ENCODE data around the gene ZFPL1.

The ZFPL1 gene

DNA sequence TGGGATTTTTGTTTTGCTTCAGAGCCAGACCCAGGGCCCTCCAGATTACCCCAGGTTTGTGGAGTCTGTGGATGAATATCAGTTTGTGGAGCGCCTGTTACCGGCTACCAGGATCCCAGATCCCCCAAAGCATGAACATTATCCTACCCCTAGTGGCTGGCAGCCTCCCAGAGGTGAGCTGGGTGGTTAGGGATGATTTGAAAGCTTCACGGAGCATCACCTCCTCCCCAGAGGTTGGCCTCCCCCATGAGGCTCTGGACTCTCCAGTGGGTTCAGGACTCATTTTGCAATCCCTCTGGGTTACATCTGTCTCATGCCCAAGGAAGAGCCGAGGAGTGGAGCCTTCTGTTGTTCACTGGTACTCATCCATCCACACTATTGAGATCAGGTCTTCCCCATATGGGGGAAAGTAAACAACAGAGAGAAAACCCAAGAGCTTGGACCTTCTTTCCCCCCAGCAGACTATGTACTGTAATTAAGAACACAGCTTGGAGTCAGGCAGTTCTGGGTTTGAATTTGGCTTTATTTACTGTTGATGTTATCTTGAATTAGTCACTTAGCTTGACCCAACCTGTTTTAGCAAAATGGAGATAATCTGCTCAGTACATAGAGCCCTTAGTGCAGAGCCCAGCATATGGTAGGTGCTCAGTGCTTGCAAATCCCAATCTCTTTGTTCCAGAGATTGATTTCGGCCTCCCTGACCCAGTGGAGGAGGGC is 40.6 kb downstream of the ZFPL1 start:
- no peak for DNase-seq (ENCODE audit: low spot score in 2 of 2)
- H3K4me3 Mint-ChIP-seq = peak overlapping the region; percentile 27
- no peaks in the 10 kb centered on the region for H3K9me3 Mint-ChIP-seq
- H3K4me1 Mint-ChIP-seq = peaks cover 33% of the 10 kb centered on the region
- H3K27ac Mint-ChIP-seq = peak overlapping the region; percentile 71
- peaks cover 90% of the 10 kb centered on the region for H3K36me3 Mint-ChIP-seq
- no peak for ATAC-seq

GRCh38 chr11:65125197-65126056 is 41.4 kb downstream of the ZFPL1 start:
- H3K9me3 Mint-ChIP-seq = no peaks in the 10 kb centered on the region
- H3K27ac Mint-ChIP-seq = peak overlapping the region; percentile 72
- DNase-seq (ENCODE audit: low spot score in 2 of 2) = no peak
- H3K4me1 Mint-ChIP-seq = peaks cover 28% of the 10 kb centered on the region
- peaks cover 90% of the 10 kb centered on the region for H3K36me3 Mint-ChIP-seq
- ATAC-seq = no peak
- H3K4me3 Mint-ChIP-seq = no peak overlapping the region

GRCh38 chr11:65126624-65127274 is 42.7 kb downstream of the ZFPL1 start:
- Mint-ChIP-seq H3K4me1 (peaks cover 21% of the 10 kb centered on the region), H3K36me3 (peaks cover 90% of the 10 kb centered on the region), H3K27ac (no peak overlapping the region)

GRCh38 chr11:65127473-65128181 is 43.6 kb downstream of the ZFPL1 start:
- no peak for ATAC-seq
- Mint-ChIP-seq H3K36me3 (peaks cover 90% of the 10 kb centered on the region), H3K27ac (peak overlapping the region; percentile 48), H3K4me1 (peaks cover 23% of the 10 kb centered on the region), H3K9me3 (no peaks in the 10 kb centered on the region), H3K4me3 (no peak overlapping the region)
- no peak for DNase-seq (ENCODE audit: low spot score in 2 of 2)

More at GRCh38 chr11:65126624-65127274, 42.7 kb downstream of the ZFPL1 start:
- H3K4me3 Mint-ChIP-seq = no peak overlapping the region
- DNase-seq (ENCODE audit: low spot score in 2 of 2) (no peak), ATAC-seq (no peak)
- H3K9me3 Mint-ChIP-seq = no peaks in the 10 kb centered on the region

DNA sequence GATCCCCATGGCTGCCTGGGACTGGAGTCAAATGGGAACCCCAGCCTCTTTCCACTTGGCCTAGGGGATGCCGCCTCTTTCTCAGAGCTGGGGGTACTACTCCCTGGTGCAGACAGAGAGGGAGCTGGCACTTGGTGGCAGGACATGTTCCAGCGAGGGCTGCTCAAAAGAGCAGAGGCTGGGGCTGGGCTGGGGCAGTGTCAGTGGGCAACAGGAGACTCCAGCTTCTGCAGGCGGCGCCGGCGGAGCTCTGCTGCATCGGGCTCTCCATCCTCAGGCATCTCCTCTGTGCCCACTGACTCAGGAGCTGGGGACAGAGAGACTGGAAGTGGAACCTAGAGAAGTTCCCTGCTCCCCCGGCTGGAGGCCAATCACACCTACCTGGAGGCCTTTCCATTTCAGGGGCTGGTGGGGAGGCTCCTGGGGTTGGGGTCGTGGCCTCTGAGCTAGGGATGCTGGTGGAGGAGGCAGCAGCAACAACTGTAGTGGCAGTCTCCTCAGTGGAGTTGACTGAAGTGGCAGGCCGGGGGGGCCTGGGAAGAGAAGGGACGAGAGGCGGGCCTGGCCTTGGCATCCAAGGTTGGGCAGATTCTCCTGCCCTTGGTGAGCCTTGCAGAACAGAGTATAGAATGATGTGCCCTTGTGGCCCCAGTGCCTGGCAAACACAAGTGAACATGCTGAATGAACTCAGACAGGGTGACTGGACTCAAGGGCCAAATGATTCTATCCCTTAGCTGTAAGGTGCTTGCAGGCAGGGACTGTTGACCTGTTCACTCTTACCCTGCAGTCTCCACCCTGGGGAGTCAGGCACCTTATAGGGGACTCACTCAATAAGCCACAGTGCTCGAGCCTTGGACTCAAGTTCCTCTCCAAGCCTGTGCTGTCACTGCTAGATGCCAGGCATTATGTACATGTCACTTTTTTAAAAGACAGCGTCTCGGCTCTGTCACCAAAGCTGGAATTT is 44.4 kb downstream of the ZFPL1 start:
- no peak for DNase-seq (ENCODE audit: low spot score in 2 of 2)
- Mint-ChIP-seq H3K36me3 (peaks cover 97% of the 10 kb centered on the region), H3K4me1 (peaks cover 31% of the 10 kb centered on the region), H3K9me3 (no peaks in the 10 kb centered on the region), H3K27ac (peak overlapping the region; percentile 48), H3K4me3 (no peak overlapping the region)
- no peak for ATAC-seq

GRCh38 chr11:65129649-65130441 is 45.8 kb downstream of the ZFPL1 start:
- peak overlapping the region; percentile 43 for H3K27ac Mint-ChIP-seq
- no peak for ATAC-seq
- H3K36me3 Mint-ChIP-seq = peaks cover 99% of the 10 kb centered on the region

DNA sequence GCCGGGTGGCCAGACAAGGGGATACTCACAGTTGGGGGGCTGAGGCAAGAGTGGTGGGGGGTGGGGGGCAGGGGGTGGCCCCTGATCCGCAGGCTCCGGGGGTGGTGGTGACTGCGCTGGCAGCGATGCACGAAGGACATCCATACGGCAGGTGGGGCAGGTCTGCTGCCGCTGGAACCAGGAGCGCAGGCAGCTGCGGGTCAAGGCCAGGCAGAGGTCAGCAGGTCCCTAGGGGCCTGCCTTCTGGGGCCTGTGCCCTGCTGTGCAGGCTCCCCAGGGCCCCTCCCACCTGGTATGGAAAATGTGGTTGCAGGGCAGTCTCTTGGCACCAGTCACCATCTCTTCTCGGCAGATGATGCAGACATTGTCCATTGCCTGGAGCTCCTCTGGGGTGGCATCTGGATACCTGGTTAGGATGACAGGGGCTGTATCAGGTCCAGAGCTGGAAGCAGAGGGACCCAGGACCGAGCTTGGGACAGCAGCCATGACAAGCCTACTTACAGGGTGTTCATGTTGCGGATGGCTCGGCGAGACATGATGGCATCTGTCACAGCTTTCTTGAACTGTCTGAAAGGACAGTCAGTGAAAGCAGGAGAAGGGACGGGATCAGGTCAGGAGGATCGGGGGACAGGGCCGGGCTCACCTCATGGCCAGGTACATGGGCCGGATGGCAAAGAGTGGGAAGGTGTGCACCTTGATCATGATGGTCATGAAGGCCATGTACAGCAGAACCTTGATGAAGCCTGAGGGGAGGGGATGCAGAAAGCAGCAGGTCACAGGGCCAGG is 46.8 kb downstream of the ZFPL1 start:
- no peaks in the 10 kb centered on the region for H3K9me3 Mint-ChIP-seq
- H3K27ac Mint-ChIP-seq = peak overlapping the region; percentile 43
- peaks cover 43% of the 10 kb centered on the region for H3K4me1 Mint-ChIP-seq
- ATAC-seq (no peak), DNase-seq (ENCODE audit: low spot score in 2 of 2) (no peak)
- H3K36me3 Mint-ChIP-seq = peaks cover 99% of the 10 kb centered on the region
- H3K4me3 Mint-ChIP-seq = no peak overlapping the region

More at GRCh38 chr11:65129649-65130441, 45.8 kb downstream of the ZFPL1 start:
- H3K4me1 Mint-ChIP-seq = peaks cover 36% of the 10 kb centered on the region
- H3K9me3 Mint-ChIP-seq = no peaks in the 10 kb centered on the region
- DNase-seq (ENCODE audit: low spot score in 2 of 2) = no peak
- no peak overlapping the region for H3K4me3 Mint-ChIP-seq

GRCh38 chr11:65131417-65131776 is 47.4 kb downstream of the ZFPL1 start:
- ATAC-seq (no peak), DNase-seq (ENCODE audit: low spot score in 2 of 2) (no peak)
- no peaks in the 10 kb centered on the region for H3K9me3 Mint-ChIP-seq
- peaks cover 99% of the 10 kb centered on the region for H3K36me3 Mint-ChIP-seq
- H3K4me3 Mint-ChIP-seq = no peak overlapping the region
- H3K4me1 Mint-ChIP-seq = peaks cover 49% of the 10 kb centered on the region
- H3K27ac Mint-ChIP-seq = peak overlapping the region; percentile 43

DNA sequence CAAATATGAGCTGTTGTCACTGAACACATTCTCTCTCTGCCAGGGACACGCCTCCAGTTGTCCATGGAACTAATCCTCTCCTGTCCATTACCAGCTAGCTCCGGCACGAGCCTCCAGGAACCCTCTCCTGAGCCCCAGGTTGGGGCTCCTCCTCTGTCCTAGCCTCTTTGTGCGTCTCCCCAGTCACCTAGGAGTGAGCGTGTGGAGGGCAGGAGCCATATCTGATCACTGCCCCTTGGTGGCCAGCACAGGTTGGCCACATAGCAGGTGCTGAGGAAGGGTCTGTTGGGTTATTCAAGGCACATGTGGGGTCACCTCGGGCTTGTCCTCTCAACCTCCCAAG is 47.8 kb downstream of the ZFPL1 start:
- ATAC-seq (no peak), DNase-seq (ENCODE audit: low spot score in 2 of 2) (no peak)
- Mint-ChIP-seq H3K4me3 (peak overlapping the region; percentile 98), H3K27ac (peak overlapping the region; percentile 100), H3K9me3 (no peaks in the 10 kb centered on the region), H3K36me3 (peaks cover 94% of the 10 kb centered on the region), H3K4me1 (peaks cover 53% of the 10 kb centered on the region)

DNA sequence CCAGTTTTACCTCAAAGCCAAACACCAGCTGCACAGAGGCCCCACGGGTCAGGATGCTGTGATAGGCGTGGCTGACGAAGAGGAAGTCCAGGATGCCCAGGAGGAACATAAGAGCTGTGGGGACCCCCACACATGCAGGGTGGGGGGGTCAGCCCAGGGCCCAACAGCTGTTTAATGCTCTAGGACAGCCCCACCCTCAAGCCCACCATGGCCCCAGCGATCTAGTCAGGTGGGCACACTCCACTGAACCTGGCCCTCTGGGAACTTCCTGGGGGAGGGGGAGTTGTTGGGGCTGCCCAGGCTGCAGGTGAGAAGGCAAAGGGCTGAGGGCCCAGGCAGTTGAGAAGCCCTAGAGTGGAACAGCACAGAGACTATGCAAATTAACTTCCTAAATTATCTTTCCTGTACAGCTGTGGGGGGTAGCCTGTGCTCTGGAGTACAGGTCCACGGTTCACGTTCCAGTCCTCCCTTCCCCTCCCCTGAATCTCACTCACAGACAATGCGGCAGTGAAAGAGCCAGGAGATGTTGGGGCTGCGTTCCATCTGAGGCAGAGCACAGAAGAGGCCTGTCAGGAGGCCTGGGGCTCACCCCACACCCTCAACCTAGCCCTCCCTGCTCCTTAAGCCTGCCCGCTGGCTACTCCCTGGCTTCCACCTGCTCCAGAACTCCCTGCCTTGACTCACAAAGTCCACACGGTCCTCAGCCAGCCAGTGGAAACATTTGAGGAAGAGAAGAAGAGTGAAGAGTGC is 48.4 kb downstream of the ZFPL1 start:
- Mint-ChIP-seq H3K4me3 (peak overlapping the region; percentile 98), H3K9me3 (no peaks in the 10 kb centered on the region), H3K27ac (peak overlapping the region; percentile 100), H3K4me1 (peaks cover 53% of the 10 kb centered on the region), H3K36me3 (peaks cover 89% of the 10 kb centered on the region)
- DNase-seq (ENCODE audit: low spot score in 2 of 2) (no peak), ATAC-seq (no peak)

GRCh38 chr11:65132988-65133700 is 49.1 kb downstream of the ZFPL1 start:
- no peak for DNase-seq (ENCODE audit: low spot score in 2 of 2)
- H3K36me3 Mint-ChIP-seq = peaks cover 81% of the 10 kb centered on the region
- peak overlapping the region; percentile 100 for H3K27ac Mint-ChIP-seq
- no peaks in the 10 kb centered on the region for H3K9me3 Mint-ChIP-seq
- peak overlapping the region; percentile 98 for H3K4me3 Mint-ChIP-seq
- no peak for ATAC-seq
- H3K4me1 Mint-ChIP-seq = peaks cover 53% of the 10 kb centered on the region

DNA sequence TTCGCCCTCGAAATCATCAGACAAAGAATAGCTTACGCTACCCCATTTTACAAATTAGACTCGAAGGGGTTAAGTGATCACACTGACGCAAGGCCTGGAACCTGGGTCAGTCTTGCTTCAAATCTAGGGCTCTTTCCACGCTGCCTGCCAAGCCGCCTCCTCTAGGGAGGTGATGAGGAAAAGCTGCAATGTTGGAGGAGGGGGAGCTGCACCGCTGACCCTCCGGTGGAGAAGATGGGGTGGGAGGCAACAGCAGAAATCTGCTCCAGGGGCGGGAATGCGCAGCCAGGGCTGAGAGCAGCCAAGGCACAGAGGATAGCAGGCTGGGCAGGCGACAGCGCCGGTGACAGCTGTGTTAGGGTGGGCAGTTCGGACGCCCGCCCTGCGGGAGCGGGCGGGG is 49.7 kb downstream of the ZFPL1 start:
- Mint-ChIP-seq H3K27ac (peak overlapping the region; percentile 100), H3K36me3 (peaks cover 76% of the 10 kb centered on the region), H3K4me3 (peak overlapping the region; percentile 98), H3K4me1 (peaks cover 53% of the 10 kb centered on the region), H3K9me3 (no peaks in the 10 kb centered on the region)
- DNase-seq (ENCODE audit: low spot score in 2 of 2) (no peak), ATAC-seq (no peak)

All from stimulated activated effector memory CD8-positive, alpha-beta T cell treated with anti-CD3 and anti-CD28 coated beads, Interleukin-12 subunit alpha, Interleukin-12 subunit beta, amount 100 ng/mL, for 72 hours (primary cell).